ENCODE measurements around the gene FHIT. TPM values are rescaled to one million over a fixed set of nuclear protein-coding genes. Genes with fewer than 3 reads are reported as not detected.

FHIT gene
- polyA plus RNA-seq, 1 of the 3 experiments (the other 2 are of a cell fraction) = 0.41 TPM

DNA sequence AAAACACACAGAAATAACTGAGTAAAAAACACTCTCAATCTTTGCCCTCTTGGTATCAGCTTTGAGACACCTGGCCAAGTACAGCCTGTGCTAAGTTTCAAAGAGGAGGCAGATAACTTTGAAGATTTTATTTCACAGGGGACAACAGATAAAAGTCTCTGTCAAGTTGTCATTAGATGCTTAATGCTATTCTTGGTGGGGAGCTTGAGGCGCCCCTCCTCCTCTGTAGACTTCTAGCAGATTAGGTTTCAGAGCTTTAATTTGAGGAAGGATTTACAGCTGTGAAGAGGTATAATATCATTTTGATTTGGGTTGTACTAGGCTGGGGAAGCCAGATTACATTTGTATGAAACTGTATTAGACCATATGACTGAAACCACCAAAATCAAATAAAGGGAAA, 620.3 kb downstream of the FHIT start:
- Histone ChIP-seq H3F3A (replicated peaks; ENCODE audit: insufficient read depth) (no peaks in the 10 kb centered on the region), H3K4me2 (no peak overlapping the region), H3K27me3 (ENCODE audit: insufficient read depth) (no peaks in the 10 kb centered on the region), H3K9ac (no peak overlapping the region), H2AFZ (ENCODE audit: low read depth) (no peak overlapping the region), H3K4me3 (ENCODE audit: low read depth in 2 of 2, low read length in 1 of 2) (no peak overlapping the region), H3K79me2 (ENCODE audit: insufficient read depth) (no peaks in the 10 kb centered on the region), H3K9me2 (no peaks in the 10 kb centered on the region), H3K36me3 (replicated peaks in 1 of 2; ENCODE audit: control insufficient read depth in 1 of 2, insufficient read depth in 2 of 2, low read length in 1 of 2) (no peaks in the 10 kb centered on the region), H3K4me1 (ENCODE audit: control insufficient read depth in 1 of 2, insufficient read depth in 2 of 2, low read depth in 1 of 2, low read length in 1 of 2) (no peaks in the 10 kb centered on the region), H4K20me1 (ENCODE audit: insufficient read depth) (no peaks in the 10 kb centered on the region), H3K9me3 (no peaks in the 10 kb centered on the region), H3K27ac (ENCODE audit: low read depth in 2 of 2, low read length in 1 of 2) (no peak overlapping the region)
- CTCF ChIA-PET = no interaction called here
- 38% methylated on average over 1 of the region's 1 CpG for WGBS (ENCODE audit: low lambda C conversion rate)
- POLR2A ChIA-PET = no interaction called here
- no peak for DNase-seq
- TF ChIP-seq MEF2A (IDR thresholded peaks at IDR 0.05; ENCODE audit: borderline replicate concordance, low read depth) = no peak
- TF ChIP-seq, protein P1, sequence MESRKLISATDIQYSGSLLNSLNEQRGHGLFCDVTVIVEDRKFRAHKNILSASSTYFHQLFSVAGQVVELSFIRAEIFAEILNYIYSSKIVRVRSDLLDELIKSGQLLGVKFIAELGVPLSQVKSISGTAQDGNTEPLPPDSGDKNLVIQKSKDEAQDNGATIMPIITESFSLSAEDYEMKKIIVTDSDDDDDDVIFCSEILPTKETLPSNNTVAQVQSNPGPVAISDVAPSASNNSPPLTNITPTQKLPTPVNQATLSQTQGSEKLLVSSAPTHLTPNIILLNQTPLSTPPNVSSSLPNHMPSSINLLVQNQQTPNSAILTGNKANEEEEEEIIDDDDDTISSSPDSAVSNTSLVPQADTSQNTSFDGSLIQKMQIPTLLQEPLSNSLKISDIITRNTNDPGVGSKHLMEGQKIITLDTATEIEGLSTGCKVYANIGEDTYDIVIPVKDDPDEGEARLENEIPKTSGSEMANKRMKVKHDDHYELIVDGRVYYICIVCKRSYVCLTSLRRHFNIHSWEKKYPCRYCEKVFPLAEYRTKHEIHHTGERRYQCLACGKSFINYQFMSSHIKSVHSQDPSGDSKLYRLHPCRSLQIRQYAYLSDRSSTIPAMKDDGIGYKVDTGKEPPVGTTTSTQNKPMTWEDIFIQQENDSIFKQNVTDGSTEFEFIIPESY (IDR thresholded peaks at IDR 0.05; ENCODE audit: borderline replicate concordance, low read depth) = no peak
- TF ChIP-seq GATA2 (CRISPR knock-in tag; IDR thresholded peaks at IDR 0.05) = no peak
- no peak for TF ChIP-seq RAD21 (IDR thresholded peaks at IDR 0.05; ENCODE audit: low read length)
- no peak for TF ChIP-seq NFIC (IDR thresholded peaks at IDR 0.05; ENCODE audit: borderline replicate concordance)
- TF ChIP-seq MXI1 (IDR thresholded peaks at IDR 0.05; ENCODE audit: low read depth, low read length) = no peak
- no peak for TF ChIP-seq FOXM1 (IDR thresholded peaks at IDR 0.05; ENCODE audit: low read depth)

DNA sequence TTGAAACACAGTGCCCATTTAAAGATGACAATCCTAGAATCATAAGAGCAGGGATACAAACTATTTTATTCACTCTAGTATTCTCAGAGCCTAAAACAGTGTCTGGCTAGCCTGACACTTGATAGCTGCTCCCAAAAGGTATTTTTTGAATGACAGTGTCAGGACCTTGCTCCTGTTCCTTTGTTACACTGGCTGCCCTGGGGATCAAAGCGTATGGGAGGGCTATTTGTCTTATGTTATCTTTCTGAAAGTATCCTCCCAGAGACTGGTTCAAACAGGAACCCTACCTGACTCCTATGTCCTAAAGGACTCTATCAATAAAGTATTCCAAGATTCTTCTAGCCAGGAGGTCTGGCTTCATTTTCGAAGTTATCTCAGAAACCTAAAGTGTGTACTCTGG, 621.4 kb downstream of the FHIT start:
- Histone ChIP-seq H3K27me3 (ENCODE audit: insufficient read depth) (no peaks in the 10 kb centered on the region), H3K9ac (no peak overlapping the region), H3K79me2 (ENCODE audit: insufficient read depth) (no peaks in the 10 kb centered on the region), H3K4me1 (ENCODE audit: control insufficient read depth in 1 of 2, insufficient read depth in 2 of 2, low read depth in 1 of 2, low read length in 1 of 2) (no peaks in the 10 kb centered on the region), H4K20me1 (ENCODE audit: insufficient read depth) (no peaks in the 10 kb centered on the region), H3F3A (replicated peaks; ENCODE audit: insufficient read depth) (no peaks in the 10 kb centered on the region), H3K4me3 (ENCODE audit: low read depth in 2 of 2, low read length in 1 of 2) (no peak overlapping the region), H3K4me2 (no peak overlapping the region), H3K36me3 (replicated peaks in 1 of 2; ENCODE audit: control insufficient read depth in 1 of 2, insufficient read depth in 2 of 2, low read length in 1 of 2) (no peaks in the 10 kb centered on the region), H3K27ac (ENCODE audit: low read depth in 2 of 2, low read length in 1 of 2) (no peak overlapping the region), H3K9me3 (no peaks in the 10 kb centered on the region), H3K9me2 (no peaks in the 10 kb centered on the region), H2AFZ (ENCODE audit: low read depth) (no peak overlapping the region)
- POLR2A ChIA-PET = no interaction called here
- 47% methylated on average over 2 of the region's 2 CpGs for WGBS (ENCODE audit: low lambda C conversion rate)
- DNase-seq = no peak
- CTCF ChIA-PET = no interaction called here
- TF ChIP-seq EP300 (IDR thresholded peaks at IDR 0.05; ENCODE audit: borderline replicate concordance in 1 of 2, low read depth in 1 of 2, low read length in 1 of 2) (no peak), GATA2 (CRISPR knock-in tag; IDR thresholded peaks at IDR 0.05) (no peak), ELF1 (IDR thresholded peaks at IDR 0.05) (no peak), SMC3 (IDR thresholded peaks at IDR 0.05; ENCODE audit: low read depth, low read length) (no peak), RCOR1 (IDR thresholded peaks at IDR 0.05; ENCODE audit: low read length) (no peak), RAD21 (IDR thresholded peaks at IDR 0.05; ENCODE audit: low read length) (no peak), FOXM1 (IDR thresholded peaks at IDR 0.05; ENCODE audit: low read depth) (no peak), TEAD4 (IDR thresholded peaks at IDR 0.05; ENCODE audit: borderline replicate concordance, insufficient read depth) (no peak), MEF2A (IDR thresholded peaks at IDR 0.05; ENCODE audit: borderline replicate concordance, low read depth) (no peak), YY1 (IDR thresholded peaks at IDR 0.05; ENCODE audit: low read depth) (no peak), NRF1 (IDR thresholded peaks at IDR 0.05; ENCODE audit: low read depth, low read length) (no peak), NFIC (IDR thresholded peaks at IDR 0.05; ENCODE audit: borderline replicate concordance) (no peak), RFX5 (IDR thresholded peaks at IDR 0.05; ENCODE audit: low read length) (no peak), JUND (IDR thresholded peaks at IDR 0.05) (no peak), FOXJ3 (CRISPR knock-in tag; IDR thresholded peaks at IDR 0.05) (no peak)
- TF ChIP-seq, protein P1 (IDR thresholded peaks at IDR 0.05; ENCODE audit: borderline replicate concordance, low read depth) = no peak
- TF ChIP-seq, protein P2, sequence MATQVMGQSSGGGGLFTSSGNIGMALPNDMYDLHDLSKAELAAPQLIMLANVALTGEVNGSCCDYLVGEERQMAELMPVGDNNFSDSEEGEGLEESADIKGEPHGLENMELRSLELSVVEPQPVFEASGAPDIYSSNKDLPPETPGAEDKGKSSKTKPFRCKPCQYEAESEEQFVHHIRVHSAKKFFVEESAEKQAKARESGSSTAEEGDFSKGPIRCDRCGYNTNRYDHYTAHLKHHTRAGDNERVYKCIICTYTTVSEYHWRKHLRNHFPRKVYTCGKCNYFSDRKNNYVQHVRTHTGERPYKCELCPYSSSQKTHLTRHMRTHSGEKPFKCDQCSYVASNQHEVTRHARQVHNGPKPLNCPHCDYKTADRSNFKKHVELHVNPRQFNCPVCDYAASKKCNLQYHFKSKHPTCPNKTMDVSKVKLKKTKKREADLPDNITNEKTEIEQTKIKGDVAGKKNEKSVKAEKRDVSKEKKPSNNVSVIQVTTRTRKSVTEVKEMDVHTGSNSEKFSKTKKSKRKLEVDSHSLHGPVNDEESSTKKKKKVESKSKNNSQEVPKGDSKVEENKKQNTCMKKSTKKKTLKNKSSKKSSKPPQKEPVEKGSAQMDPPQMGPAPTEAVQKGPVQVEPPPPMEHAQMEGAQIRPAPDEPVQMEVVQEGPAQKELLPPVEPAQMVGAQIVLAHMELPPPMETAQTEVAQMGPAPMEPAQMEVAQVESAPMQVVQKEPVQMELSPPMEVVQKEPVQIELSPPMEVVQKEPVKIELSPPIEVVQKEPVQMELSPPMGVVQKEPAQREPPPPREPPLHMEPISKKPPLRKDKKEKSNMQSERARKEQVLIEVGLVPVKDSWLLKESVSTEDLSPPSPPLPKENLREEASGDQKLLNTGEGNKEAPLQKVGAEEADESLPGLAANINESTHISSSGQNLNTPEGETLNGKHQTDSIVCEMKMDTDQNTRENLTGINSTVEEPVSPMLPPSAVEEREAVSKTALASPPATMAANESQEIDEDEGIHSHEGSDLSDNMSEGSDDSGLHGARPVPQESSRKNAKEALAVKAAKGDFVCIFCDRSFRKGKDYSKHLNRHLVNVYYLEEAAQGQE (IDR thresholded peaks at IDR 0.05; ENCODE audit: low read depth, low read length) = no peak
- TF ChIP-seq, protein P3, sequence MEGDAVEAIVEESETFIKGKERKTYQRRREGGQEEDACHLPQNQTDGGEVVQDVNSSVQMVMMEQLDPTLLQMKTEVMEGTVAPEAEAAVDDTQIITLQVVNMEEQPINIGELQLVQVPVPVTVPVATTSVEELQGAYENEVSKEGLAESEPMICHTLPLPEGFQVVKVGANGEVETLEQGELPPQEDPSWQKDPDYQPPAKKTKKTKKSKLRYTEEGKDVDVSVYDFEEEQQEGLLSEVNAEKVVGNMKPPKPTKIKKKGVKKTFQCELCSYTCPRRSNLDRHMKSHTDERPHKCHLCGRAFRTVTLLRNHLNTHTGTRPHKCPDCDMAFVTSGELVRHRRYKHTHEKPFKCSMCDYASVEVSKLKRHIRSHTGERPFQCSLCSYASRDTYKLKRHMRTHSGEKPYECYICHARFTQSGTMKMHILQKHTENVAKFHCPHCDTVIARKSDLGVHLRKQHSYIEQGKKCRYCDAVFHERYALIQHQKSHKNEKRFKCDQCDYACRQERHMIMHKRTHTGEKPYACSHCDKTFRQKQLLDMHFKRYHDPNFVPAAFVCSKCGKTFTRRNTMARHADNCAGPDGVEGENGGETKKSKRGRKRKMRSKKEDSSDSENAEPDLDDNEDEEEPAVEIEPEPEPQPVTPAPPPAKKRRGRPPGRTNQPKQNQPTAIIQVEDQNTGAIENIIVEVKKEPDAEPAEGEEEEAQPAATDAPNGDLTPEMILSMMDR (IDR thresholded peaks at IDR 0.05) = no peak
